ENCODE data around the gene EML5.

Gene EML5

DNA sequence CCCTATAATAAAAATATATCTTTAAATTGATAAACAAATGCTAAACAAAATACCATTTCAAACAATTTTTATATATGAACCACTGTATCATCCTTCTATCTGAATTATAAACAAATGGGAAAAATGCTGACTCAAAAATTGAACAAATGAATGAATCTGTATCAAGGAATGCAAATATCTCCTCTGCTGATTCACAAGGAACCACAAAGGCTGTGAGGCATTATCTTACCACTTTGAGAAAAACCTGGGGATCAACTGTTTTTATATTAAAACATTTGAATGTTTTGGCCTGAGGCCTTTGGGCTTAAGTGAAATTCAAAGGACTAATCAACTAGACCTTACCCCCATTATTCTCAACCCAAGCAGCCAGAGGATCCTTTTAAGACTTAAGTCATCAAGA, 86.3 kb downstream of the EML5 start:
- H3K27me3 ChIP-seq (ENCODE audit: insufficient read depth, low read length), result no peaks in the 10 kb centered on the region
- H3K9me3 ChIP-seq (ENCODE audit: insufficient read depth, low read depth, low read length), result no peaks in the 10 kb centered on the region
- H3K4me3 ChIP-seq (ENCODE audit: low read length), result no peak overlapping the region
- H3K27ac ChIP-seq (ENCODE audit: low read length), result no peak overlapping the region
- no peaks in the 10 kb centered on the region for H3K36me3 ChIP-seq (ENCODE audit: insufficient read depth, low read depth, low read length)
- no peak overlapping the region for H3K9ac ChIP-seq (ENCODE audit: low read depth, low read length)
- no peaks in the 10 kb centered on the region for H3K4me1 ChIP-seq (ENCODE audit: insufficient read depth, low read length)

DNA sequence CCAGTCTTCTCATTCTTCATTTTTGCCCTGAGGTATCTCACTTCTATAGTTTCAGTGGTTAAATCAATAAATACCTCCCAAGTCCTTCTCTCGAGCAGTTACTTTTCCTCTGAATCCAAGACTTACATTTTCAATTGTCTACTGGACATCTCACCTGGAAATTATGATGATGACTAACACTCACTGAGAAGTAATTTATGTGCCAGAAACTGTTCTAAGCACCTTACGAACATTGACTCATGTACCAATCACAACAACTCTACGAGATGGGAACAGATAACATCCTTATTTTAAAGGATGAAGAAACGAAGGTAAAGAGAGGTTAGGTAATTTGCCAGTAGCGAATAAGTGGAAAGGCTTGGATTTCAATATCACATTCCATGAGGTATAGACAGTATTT, 94.1 kb downstream of the EML5 start:
- no peaks in the 10 kb centered on the region for H3K27me3 ChIP-seq (ENCODE audit: insufficient read depth, low read length)
- no peaks in the 10 kb centered on the region for H3K4me1 ChIP-seq (ENCODE audit: insufficient read depth, low read length)
- no peaks in the 10 kb centered on the region for H3K36me3 ChIP-seq (ENCODE audit: insufficient read depth, low read depth, low read length)
- H3K4me3 ChIP-seq (ENCODE audit: low read length), result no peak overlapping the region
- H3K9ac ChIP-seq (ENCODE audit: low read depth, low read length), result no peak overlapping the region
- H3K9me3 ChIP-seq (ENCODE audit: insufficient read depth, low read depth, low read length), result no peaks in the 10 kb centered on the region
- H3K27ac ChIP-seq (ENCODE audit: low read length), result no peak overlapping the region

DNA sequence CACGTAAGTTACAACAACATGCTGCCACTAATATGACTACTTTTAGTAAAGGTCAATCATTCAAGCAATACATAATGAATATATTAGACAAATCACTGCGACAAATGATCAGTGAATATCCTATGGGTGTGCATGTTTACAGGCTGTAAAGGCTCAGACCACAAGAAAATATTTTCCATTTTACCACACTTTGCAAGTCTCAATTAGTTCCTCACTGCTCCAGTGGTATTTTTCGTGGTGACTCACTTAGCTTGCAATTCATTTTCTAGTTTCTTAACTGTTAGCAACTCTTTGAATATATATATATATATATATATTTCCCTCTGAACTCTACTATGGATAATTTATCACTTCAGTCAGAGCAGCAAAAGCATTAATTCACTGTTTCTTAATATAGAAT, 96.9 kb downstream of the EML5 start:
- Histone ChIP-seq H3K9me3 (ENCODE audit: insufficient read depth, low read depth, low read length) (no peaks in the 10 kb centered on the region), H3K27ac (ENCODE audit: low read length) (no peak overlapping the region), H3K4me1 (ENCODE audit: insufficient read depth, low read length) (no peaks in the 10 kb centered on the region), H3K9ac (ENCODE audit: low read depth, low read length) (no peak overlapping the region), H3K4me3 (ENCODE audit: low read length) (no peak overlapping the region), H3K27me3 (ENCODE audit: insufficient read depth, low read length) (no peaks in the 10 kb centered on the region), H3K36me3 (ENCODE audit: insufficient read depth, low read depth, low read length) (no peaks in the 10 kb centered on the region)

- Histone ChIP-seq H3K9me3 (ENCODE audit: insufficient read depth, low read depth, low read length) (no peaks in the 10 kb centered on the region), H3K4me1 (ENCODE audit: insufficient read depth, low read length) (no peaks in the 10 kb centered on the region), H3K27ac (ENCODE audit: low read length) (no peak overlapping the region), H3K4me3 (ENCODE audit: low read length) (no peak overlapping the region), H3K9ac (ENCODE audit: low read depth, low read length) (no peak overlapping the region), H3K27me3 (ENCODE audit: insufficient read depth, low read length) (no peaks in the 10 kb centered on the region), H3K36me3 (ENCODE audit: insufficient read depth, low read depth, low read length) (no peaks in the 10 kb centered on the region)
Observed at GRCh38 chr14:88688386-88688785, 104.4 kb downstream of the EML5 start.

- Histone ChIP-seq H3K27ac (ENCODE audit: low read length) (no peak overlapping the region), H3K9ac (ENCODE audit: low read depth, low read length) (no peak overlapping the region), H3K4me1 (ENCODE audit: insufficient read depth, low read length) (no peaks in the 10 kb centered on the region; the same call in 1 of the 2 replicates), H3K9me3 (ENCODE audit: insufficient read depth, low read depth, low read length) (no peaks in the 10 kb centered on the region), H3K36me3 (ENCODE audit: insufficient read depth, low read depth, low read length) (no peaks in the 10 kb centered on the region), H3K4me3 (ENCODE audit: low read length) (no peak overlapping the region), H3K27me3 (ENCODE audit: insufficient read depth, low read length) (no peaks in the 10 kb centered on the region)
Observed at GRCh38 chr14:88683119-88683518, 109.6 kb downstream of the EML5 start.

DNA sequence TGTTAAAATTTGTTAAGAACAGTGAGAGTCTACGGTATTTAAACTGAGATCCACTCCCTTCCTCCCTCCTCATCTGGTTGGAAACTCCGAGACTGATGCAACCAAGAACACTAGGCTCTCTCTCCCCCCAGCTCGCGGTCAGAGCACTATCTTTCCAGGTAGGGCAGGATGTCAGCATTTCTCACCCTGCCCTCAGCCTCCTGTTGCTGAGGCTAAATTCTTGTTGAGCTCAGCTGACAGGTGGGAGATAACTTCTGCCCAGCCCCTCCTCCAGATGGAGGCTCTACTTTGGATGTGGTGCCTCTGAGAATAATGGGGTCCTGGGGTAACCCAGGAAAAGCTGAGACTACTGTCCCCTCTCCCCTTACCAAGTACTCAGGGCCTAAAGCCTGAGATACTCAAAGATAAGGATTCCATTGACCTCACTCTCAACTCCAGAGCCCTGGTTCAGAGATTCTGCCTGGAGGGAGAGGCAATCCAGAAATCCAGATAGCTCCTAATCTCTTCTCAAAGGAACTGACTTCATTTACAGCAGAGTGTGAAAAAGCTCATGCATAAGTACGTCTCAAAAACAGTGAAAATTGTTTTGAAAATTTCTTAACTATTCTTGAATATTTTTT, 110.1 kb downstream of the EML5 start:
- Histone ChIP-seq H3K27me3 (ENCODE audit: insufficient read depth, low read length) (no peaks in the 10 kb centered on the region), H3K4me3 (ENCODE audit: low read length) (no peak overlapping the region), H3K27ac (ENCODE audit: low read length) (no peak overlapping the region), H3K9me3 (ENCODE audit: insufficient read depth, low read depth, low read length) (no peaks in the 10 kb centered on the region), H3K4me1 (ENCODE audit: insufficient read depth, low read length) (no peaks in the 10 kb centered on the region; the same call in 1 of the 2 replicates), H3K9ac (ENCODE audit: low read depth, low read length) (peak overlapping the region; percentile 52; the same call in 1 of the 2 replicates), H3K36me3 (ENCODE audit: insufficient read depth, low read depth, low read length) (no peaks in the 10 kb centered on the region)

GRCh38 chr14:88681755-88682494, 110.8 kb downstream of the EML5 start:
- no peak overlapping the region for H3K27ac ChIP-seq (ENCODE audit: low read length)

DNA sequence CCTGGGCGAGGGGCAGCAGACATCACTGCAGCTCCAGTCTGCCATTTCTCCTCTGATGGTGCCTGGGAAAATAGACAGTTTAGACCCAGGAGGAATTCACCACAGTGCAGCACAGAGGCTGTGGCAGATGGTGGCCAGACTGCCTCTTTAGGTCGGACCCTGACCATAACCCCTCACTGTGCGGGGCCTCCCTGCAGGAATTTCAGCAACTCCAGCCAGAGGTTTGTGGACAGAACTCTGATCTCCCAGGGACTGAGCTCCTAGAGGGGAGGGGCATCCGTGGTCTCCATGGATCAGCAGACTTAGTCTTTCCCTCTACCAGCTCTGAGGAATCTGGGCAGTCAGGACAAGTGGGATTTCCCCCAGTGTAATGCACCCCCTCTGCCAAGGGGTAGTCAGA, 123.4 kb downstream of the EML5 start:
- Histone ChIP-seq H3K4me1 (ENCODE audit: insufficient read depth, low read length) (no peaks in the 10 kb centered on the region), H3K9me3 (ENCODE audit: insufficient read depth, low read depth, low read length) (no peaks in the 10 kb centered on the region), H3K36me3 (ENCODE audit: insufficient read depth, low read depth, low read length) (no peaks in the 10 kb centered on the region), H3K27me3 (ENCODE audit: insufficient read depth, low read length) (no peaks in the 10 kb centered on the region), H3K27ac (ENCODE audit: low read length) (no peak overlapping the region), H3K4me3 (ENCODE audit: low read length) (no peak overlapping the region), H3K9ac (ENCODE audit: low read depth, low read length) (no peak overlapping the region)

More at GRCh38 chr14:88681755-88682494, 110.8 kb downstream of the EML5 start:
- H3K9me3 ChIP-seq (ENCODE audit: insufficient read depth, low read depth, low read length), result no peaks in the 10 kb centered on the region
- H3K4me3 ChIP-seq (ENCODE audit: low read length), result no peak overlapping the region
- H3K36me3 ChIP-seq (ENCODE audit: insufficient read depth, low read depth, low read length), result no peaks in the 10 kb centered on the region
- H3K4me1 ChIP-seq (ENCODE audit: insufficient read depth, low read length), result no peaks in the 10 kb centered on the region; the same call in 1 of the 2 replicates
- H3K27me3 ChIP-seq (ENCODE audit: insufficient read depth, low read length), result no peaks in the 10 kb centered on the region
- H3K9ac ChIP-seq (ENCODE audit: low read depth, low read length), result peak overlapping the region; percentile 52; the same call in 1 of the 2 replicates

- no peaks in the 10 kb centered on the region for H3K36me3 ChIP-seq (ENCODE audit: insufficient read depth, low read depth, low read length)
- H3K27me3 ChIP-seq (ENCODE audit: insufficient read depth, low read length), result no peaks in the 10 kb centered on the region
- H3K4me1 ChIP-seq (ENCODE audit: insufficient read depth, low read length), result no peaks in the 10 kb centered on the region
- no peak overlapping the region for H3K4me3 ChIP-seq (ENCODE audit: low read length)
- no peak overlapping the region for H3K9ac ChIP-seq (ENCODE audit: low read depth, low read length)
- no peaks in the 10 kb centered on the region for H3K9me3 ChIP-seq (ENCODE audit: insufficient read depth, low read depth, low read length)
- no peak overlapping the region for H3K27ac ChIP-seq (ENCODE audit: low read length)
Observed at GRCh38 chr14:88668448-88669116, 124.2 kb downstream of the EML5 start.

GRCh38 chr14:88667555-88668273, 125.0 kb downstream of the EML5 start:
- no peaks in the 10 kb centered on the region for H3K36me3 ChIP-seq (ENCODE audit: insufficient read depth, low read depth, low read length)
- H3K9me3 ChIP-seq (ENCODE audit: insufficient read depth, low read depth, low read length), result no peaks in the 10 kb centered on the region
- H3K4me1 ChIP-seq (ENCODE audit: insufficient read depth, low read length), result no peaks in the 10 kb centered on the region
- no peak overlapping the region for H3K27ac ChIP-seq (ENCODE audit: low read length)
- no peak overlapping the region for H3K9ac ChIP-seq (ENCODE audit: low read depth, low read length)
- H3K27me3 ChIP-seq (ENCODE audit: insufficient read depth, low read length), result no peaks in the 10 kb centered on the region
- H3K4me3 ChIP-seq (ENCODE audit: low read length), result no peak overlapping the region

DNA sequence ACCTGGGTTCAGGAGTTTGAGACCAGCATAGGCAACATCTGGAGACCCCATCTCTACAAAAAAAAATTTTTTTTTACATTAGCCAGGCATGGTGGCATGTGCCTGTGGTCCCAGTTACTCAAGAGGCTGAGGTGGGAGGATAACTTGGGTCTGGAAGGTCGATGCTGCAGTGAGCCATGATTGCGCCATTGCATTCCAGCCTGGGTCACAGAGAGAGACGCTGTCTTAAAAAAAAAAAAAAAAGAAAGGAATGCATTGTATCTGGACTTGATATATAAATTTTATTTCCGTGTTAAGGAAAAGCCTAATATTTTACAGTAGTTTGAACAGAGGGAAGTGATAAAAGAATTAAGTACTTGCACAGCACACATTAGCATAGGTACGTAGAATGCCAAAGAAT, 132.7 kb downstream of the EML5 start:
- Histone ChIP-seq H3K4me3 (ENCODE audit: low read length) (no peak overlapping the region), H3K9ac (ENCODE audit: low read depth, low read length) (no peak overlapping the region), H3K36me3 (ENCODE audit: insufficient read depth, low read depth, low read length) (no peaks in the 10 kb centered on the region), H3K9me3 (ENCODE audit: insufficient read depth, low read depth, low read length) (no peaks in the 10 kb centered on the region), H3K27me3 (ENCODE audit: insufficient read depth, low read length) (no peaks in the 10 kb centered on the region), H3K4me1 (ENCODE audit: insufficient read depth, low read length) (no peaks in the 10 kb centered on the region), H3K27ac (ENCODE audit: low read length) (no peak overlapping the region)
